Subcutaneous adipose tissue (tissue), 4 donors: Measurements from ENCODE around the gene PIN1. TPM values are rescaled to one million over a fixed set of nuclear protein-coding genes. Genes with fewer than 3 reads are reported as not detected.

Source experiments
- CTCF ChIP-seq: fragments of 450-650 bp; IDR thresholded peaks from one replicate; pipeline ENCODE4 v1.5.1; 2016; ENCODE audit warnings: low read depth, mild to moderate bottlenecking, control low read depth, antibody characterized with exemption, moderate library complexity
- total RNA-seq, 4 donors: library from RNA; depleted of rRNA; stranded (reverse); fragments of >200 nt; gene quantifications; one replicate each; pipeline ENCODE4 v1.1.0, GENCODE V29; 2016

The PIN1 gene
- total RNA-seq, 4 donors from 2014 or later = 43.9 to 117 (median 80.5) TPM

GRCh38 chr19:9863759-9864158 is 28.6 kb downstream of the PIN1 start:
- TF ChIP-seq CTCF = no peak

GRCh38 chr19:9865732-9866501 is 30.8 kb downstream of the PIN1 start:
- no peak for TF ChIP-seq CTCF

- no peak for TF ChIP-seq CTCF
These were observed 34.0 kb downstream of the PIN1 start for GRCh38 chr19:9868983-9869617.

- no peak for TF ChIP-seq CTCF
These were observed 36.7 kb downstream of the PIN1 start for GRCh38 chr19:9871626-9872338.

- no peak for TF ChIP-seq CTCF
These were observed 37.6 kb downstream of the PIN1 start for GRCh38 chr19:9872618-9873242.

- TF ChIP-seq CTCF = no peak
These were observed 40.0 kb downstream of the PIN1 start for GRCh38 chr19:9875031-9875627.
